HCT116 (cell line): Measurements from ENCODE around the gene TRPM5. TPM values are rescaled to one million over a fixed set of nuclear protein-coding genes. Genes with fewer than 3 reads are reported as not detected.

Experiments
- ATAC-seq: fragments of 200-7000 bp; cut with Tn5 transposase; 2 replicates; pipeline ENCODE4 v1.9.1; 2020; ENCODE audit warnings: mild to moderate bottlenecking, moderate library complexity
- BruUV-seq: library from RNA; stranded (reverse); fragments of 400-500 nt; replicated peaks from 2 replicates; lab custom pipeline; 2021; lab: Mats Ljungman, UMichigan
- CTCF ChIA-PET: fragments of 300-600 bp; sonication (Branson Sonifier 250); formaldehyde crosslinking; loops from one replicate; lab custom pipeline; 2021; ENCODE audit warnings: antibody characterized with exemption; lab: Charles Lee
- POLR2A ChIA-PET: fragments of 300-600, 350-600 bp; sonication (Branson Sonifier 250); formaldehyde crosslinking; loops from one replicate; lab custom pipeline; 2021; ENCODE audit warnings: antibody characterized with exemption; lab: Charles Lee
- RAD21 ChIA-PET, 2 experiments: fragments of 300-600 bp; sonication (Branson Sonifier 250); formaldehyde crosslinking; loops; one replicate each; lab custom pipeline; 2023; ENCODE audit warnings: low total read pairs in 2 of 2; ENCODE audit not compliant: uncharacterized antibody in 2 of 2, unreplicated experiment in 2 of 2, low non-redundant PET in 1 of 2; lab: Charles Lee
- DNase-seq: peaks from one replicate; pipeline ENCODE4 v3.0.0-alpha.2; 2010; ENCODE audit warnings: low read depth, low spot score
- H2AFZ ChIP-seq: fragments of 200-600 bp; shearing (Covaris generic), sonication (generic); 2 replicates; pipeline ENCODE4 v1.6.1; 2017; ENCODE audit warnings: low read depth, mixed run types, mixed read lengths, antibody characterized with exemption, low read length; ENCODE audit not compliant: poor library complexity, severe bottlenecking
- H3K27ac ChIP-seq: 2 replicates; pipeline ENCODE4 v1.5.1; 2012; ENCODE audit warnings: low read depth, low read length
- H3K27me3 ChIP-seq: fragments of 200-600 bp; sonication (generic); 2 replicates; pipeline ENCODE4 v1.6.1; 2016; ENCODE audit warnings: mixed run types, low read length, mixed read lengths; ENCODE audit not compliant: insufficient read depth
- H3K36me3 ChIP-seq, 2 experiments: fragments of 200-500 bp in 1 of 2; fragments of 200-600 bp in 1 of 2; sonication (Bioruptor generic) in 1 of 2; sonication (generic) in 1 of 2; 2 replicates each; pipeline versions ENCODE4 v1.5.1 to v1.6.1; 2014 to 2016; ENCODE audit warnings: low read length in 2 of 2, inconsistent platforms in 1 of 2, mixed read lengths in 1 of 2, mixed run types in 1 of 2; ENCODE audit not compliant: insufficient read depth in 2 of 2, control insufficient read depth in 1 of 2
- H3K4me1 ChIP-seq, 2 experiments: fragments of 200-600 bp in 1 of 2; sonication (generic) in 1 of 2; 2 replicates each; pipeline versions ENCODE4 v1.5.1 to v1.6.1; 2012 to 2017; ENCODE audit warnings: low read length in 2 of 2, inconsistent platforms in 1 of 2, mild to moderate bottlenecking in 1 of 2, mixed read lengths in 1 of 2, mixed run types in 1 of 2, moderate library complexity in 1 of 2; ENCODE audit not compliant: insufficient read depth in 2 of 2, control insufficient read depth in 1 of 2
- H3K4me2 ChIP-seq: fragments of 200-600 bp; sonication (generic); 2 replicates; pipeline ENCODE4 v1.6.1; 2017; ENCODE audit warnings: mixed run types, low read length, mixed read lengths
- H3K4me3 ChIP-seq, 2 experiments: fragments of 200-600 bp in 1 of 2; sonication (generic) in 1 of 2; replicated peaks in 1 of 2; 2 replicates each; pipeline ENCODE4 v1.5.1; 2011 to 2016; ENCODE audit warnings: low read length in 2 of 2, control low read depth in 1 of 2, low read depth in 1 of 2, mild to moderate bottlenecking in 1 of 2, mixed read lengths in 1 of 2, mixed run types in 1 of 2
- H3K79me2 ChIP-seq: fragments of 200-600 bp; sonication (generic); 2 replicates; pipeline ENCODE4 v1.6.1; 2017; ENCODE audit warnings: mild to moderate bottlenecking, mixed run types, low read length, moderate library complexity, mixed read lengths; ENCODE audit not compliant: insufficient read depth
- H3K9ac ChIP-seq: fragments of 200-600 bp; sonication (generic); 2 replicates; pipeline ENCODE4 v1.6.1; 2016; ENCODE audit warnings: low read length, mixed read lengths
- H3K9me2 ChIP-seq: fragments of 200-600 bp; sonication (generic), shearing (Covaris generic); 2 replicates; pipeline ENCODE4 v1.6.1; 2017; ENCODE audit warnings: mixed run types, mild to moderate bottlenecking, moderate library complexity; ENCODE audit not compliant: insufficient read depth
- H3K9me3 ChIP-seq, 2 experiments: fragments of 200-500 bp in 1 of 2; fragments of 200-600 bp in 1 of 2; sonication (Bioruptor generic) in 1 of 2; sonication (generic) in 1 of 2; 2 replicates each; pipeline ENCODE4 v1.6.1; 2014 to 2017; ENCODE audit warnings: low read length in 2 of 2, mixed read lengths in 2 of 2, inconsistent platforms in 1 of 2, low read depth in 1 of 2, mild to moderate bottlenecking in 1 of 2, mixed run types in 1 of 2, moderate library complexity in 1 of 2; ENCODE audit not compliant: control insufficient read depth in 1 of 2, insufficient read depth in 1 of 2
- H4K20me1 ChIP-seq: fragments of 200-600 bp; sonication (generic), shearing (Covaris generic); 2 replicates; pipeline ENCODE4 v1.6.1; 2017; ENCODE audit warnings: mixed run types, mild to moderate bottlenecking, moderate library complexity; ENCODE audit not compliant: insufficient read depth
- ATF3 ChIP-seq: IDR thresholded peaks from 2 replicates; pipeline ENCODE4 v1.6.1; 2012
- CBX3 ChIP-seq: IDR thresholded peaks from 2 replicates; pipeline ENCODE4 v1.6.1; 2012; ENCODE audit warnings: low read depth
- CEBPB ChIP-seq: IDR thresholded peaks from 2 replicates; pipeline ENCODE4 v1.6.1; 2012; ENCODE audit warnings: low read depth
- EZH2 ChIP-seq: fragments of 200-600 bp; sonication (generic); IDR thresholded peaks from 2 replicates; pipeline ENCODE4 v1.6.1; 2017; ENCODE audit warnings: antibody characterized with exemption, mixed run types
- EZH2phosphoT487 ChIP-seq: fragments of 200-600 bp; IDR thresholded peaks from 2 replicates; pipeline ENCODE4 v1.6.1; 2018; ENCODE audit warnings: antibody characterized with exemption, borderline replicate concordance
- FOSL1 ChIP-seq: IDR thresholded peaks from 2 replicates; pipeline ENCODE4 v1.6.1; 2012; ENCODE audit warnings: low read depth
- JUND ChIP-seq: IDR thresholded peaks from 2 replicates; pipeline ENCODE4 v1.6.1; 2012
- POLR2AphosphoS5 ChIP-seq: IDR thresholded peaks from 2 replicates; pipeline ENCODE4 v1.6.1; 2011; ENCODE audit warnings: mild to moderate bottlenecking, low read depth, low read length, moderate library complexity
- RAD21 ChIP-seq: IDR thresholded peaks from 2 replicates; pipeline ENCODE4 v1.6.1; 2012; ENCODE audit warnings: low read depth, mild to moderate bottlenecking
- SRF ChIP-seq: IDR thresholded peaks from 2 replicates; pipeline ENCODE4 v1.6.1; 2012; ENCODE audit warnings: low read depth
- YY1 ChIP-seq: IDR thresholded peaks from 2 replicates; pipeline ENCODE4 v1.6.1; 2011; ENCODE audit warnings: low read length, low read depth, moderate library complexity, mild to moderate bottlenecking; ENCODE audit not compliant: insufficient replicate concordance; ENCODE audit errors: extremely low read depth
- ZBTB33 ChIP-seq: IDR thresholded peaks from 2 replicates; pipeline ENCODE4 v1.6.1; 2011; ENCODE audit warnings: mild to moderate bottlenecking, low read length, moderate library complexity; ENCODE audit not compliant: insufficient replicate concordance; ENCODE audit errors: extremely low read depth
- ZNF274 ChIP-seq: fragments of 200-500 bp; sonication (Bioruptor generic); IDR thresholded peaks from 2 replicates; pipeline ENCODE4 v1.6.1; 2014; ENCODE audit warnings: mild to moderate bottlenecking, low read depth, low read length, inconsistent platforms
- intact Hi-C: fragments of 100-400 bp; cut with micrococcal nuclease; formaldehyde crosslinking; loops from 2 replicates; pipeline ENCODE4 v1.10.0; 2022
- total RNA-seq: library from RNA; stranded (reverse); gene quantifications from one replicate; pipeline ENCODE4 v1.2.1, GENCODE V29; 2021; ENCODE audit not compliant: unreplicated experiment

Gene TRPM5
- total RNA-seq, 1 experiment from 2014 or later = 0.07 TPM

- Histone ChIP-seq H3K9me3 (no peaks in the 10 kb centered on the region), H3K27ac (no peak overlapping the region), H3K4me3 (no peak overlapping the region), H3K9me2 (no peaks in the 10 kb centered on the region), H4K20me1 (no peaks in the 10 kb centered on the region), H3K27me3 (no peaks in the 10 kb centered on the region), H3K4me2 (no peak overlapping the region), H3K79me2 (no peaks in the 10 kb centered on the region), H2AFZ (no peak overlapping the region), H3K9ac (no peak overlapping the region), H3K36me3 (no peaks in the 10 kb centered on the region), H3K4me1 (no peaks in the 10 kb centered on the region)
- BruUV-seq = no TSS peak
- ChIA-PET CTCF (no interaction called here), RAD21 (no interaction called here), POLR2A (no interaction called here)
- no peak for TF ChIP-seq ZBTB33
- no peak for TF ChIP-seq EZH2
- no peak for TF ChIP-seq ZNF274
- no peak for TF ChIP-seq JUND
- TF ChIP-seq CEBPB = no peak
- TF ChIP-seq CBX3 = no peak
- TF ChIP-seq YY1 = no peak
- no peak for TF ChIP-seq EZH2phosphoT487
- no peak for TF ChIP-seq ATF3
- no peak for TF ChIP-seq FOSL1
- no peak for TF ChIP-seq SRF
- TF ChIP-seq POLR2AphosphoS5 = no peak
- no peak for TF ChIP-seq RAD21
- no peak for DNase-seq
- intact Hi-C loops = no loop called here
- ATAC-seq = no peak
Observed at GRCh38 chr11:2411446-2412305, 32.6 kb downstream of the TRPM5 start.
